HepG2 (cell line): Measurements from ENCODE around the gene LURAP1L. TPM values are rescaled to one million over a fixed set of nuclear protein-coding genes. Genes with fewer than 3 reads are reported as not detected.

Source experiments
- ARNTL ChIP-seq: sonication (generic); formaldehyde crosslinking; IDR thresholded peaks from 2 replicates; pipeline ENCODE4 v1.4.0; 2020; ENCODE audit warnings: mild to moderate bottlenecking, missing genetic modification reagents
- FOSL2 ChIP-seq: sonication (generic); formaldehyde crosslinking; IDR thresholded peaks from 2 replicates; pipeline ENCODE4 v1.4.0; 2020; ENCODE audit warnings: missing genetic modification reagents
- PHF21A ChIP-seq: sonication (generic); formaldehyde crosslinking; IDR thresholded peaks from 2 replicates; pipeline ENCODE4 v1.5.0; 2020; ENCODE audit warnings: mild to moderate bottlenecking, missing genetic modification reagents
- PLRG1 ChIP-seq: fragments of 450-650 bp; conservative IDR thresholded peaks from 2 replicates; pipeline ENCODE4 v1.6.1; 2016
- ZNF329 ChIP-seq: sonication (generic); formaldehyde crosslinking; IDR thresholded peaks from 2 replicates; pipeline ENCODE4 v1.9.0; 2021; ENCODE audit warnings: low read depth, mild to moderate bottlenecking, missing genetic modification reagents
- ZNF83 ChIP-seq: sonication (generic); formaldehyde crosslinking; IDR thresholded peaks from 2 replicates; pipeline ENCODE4 v1.4.0; 2020; ENCODE audit warnings: missing genetic modification reagents, mild to moderate bottlenecking, borderline replicate concordance
- polyA plus RNA-seq, 8 experiments: library from polyadenylated mRNA; depleted of rRNA in 3 of 8; stranded (reverse) in 7 of 8; unstranded in 1 of 8; fragments of >200 nt; fragmentation: Illumina TruSeq in 4 of 8; extraction: Trizol in 4 of 8; gene quantifications; 2 replicates each; pipeline versions ENCODE4 v1.2.1 to v1.2.3, GENCODE V29; 2011 to 2016; ENCODE audit warnings: low read depth in 4 of 8, missing spikeins in 1 of 8, mixed read lengths in 1 of 8; ENCODE audit not compliant: insufficient read depth in 1 of 8
- total RNA-seq, 5 experiments: library from RNA; depleted of rRNA; stranded (reverse); fragments of >200 nt; fragmentation: Illumina TruSeq; extraction: Trizol; gene quantifications; 2 replicates each; pipeline ENCODE4 v1.2.3, GENCODE V29; 2016; ENCODE audit warnings: low read depth in 1 of 5
- TF ChIP-seq, protein P1 (sequence below): sonication (generic); formaldehyde crosslinking; IDR thresholded peaks from 2 replicates; pipeline ENCODE4 v1.8.0; 2022; ENCODE audit warnings: mild to moderate bottlenecking, missing genetic modification reagents, moderate library complexity
- TF ChIP-seq, protein P2 (sequence below): sonication (generic); formaldehyde crosslinking; IDR thresholded peaks from 2 replicates; pipeline ENCODE4 v1.4.0; 2020; ENCODE audit warnings: missing genetic modification reagents
- TF ChIP-seq, protein P3 (sequence below): sonication (generic); formaldehyde crosslinking; IDR thresholded peaks from 2 replicates; pipeline ENCODE4 v1.4.0; 2020; ENCODE audit warnings: missing genetic modification reagents

LURAP1L gene
- total and polyA plus RNA-seq, 2 of the 13 experiments (the other 11 are each of a cell fraction or from before 2014, with no cell fraction given), result 6.7 to 16.6 TPM

DNA sequence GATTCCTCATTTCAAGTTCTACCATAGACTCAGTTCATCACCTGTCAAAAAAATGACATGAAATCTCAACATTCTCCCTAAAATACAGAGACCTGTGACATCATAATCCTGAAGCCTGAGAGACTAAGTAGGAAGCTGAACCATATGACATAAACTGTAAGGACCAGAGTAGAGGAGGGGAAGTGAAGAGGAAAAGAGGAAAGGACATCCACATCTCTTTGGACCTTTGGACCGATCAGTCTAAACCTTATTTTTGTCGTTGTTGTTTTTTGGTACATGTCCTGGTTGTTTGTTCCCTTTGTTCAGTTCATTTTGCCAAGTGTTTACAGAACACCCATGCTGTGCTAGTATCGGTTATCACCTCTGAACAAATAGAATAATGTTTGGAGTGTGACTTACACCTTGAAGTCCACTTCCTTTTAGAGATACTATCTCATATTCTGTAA, 41.9 kb downstream of the LURAP1L start (continued):
- TF ChIP-seq, protein P1, sequence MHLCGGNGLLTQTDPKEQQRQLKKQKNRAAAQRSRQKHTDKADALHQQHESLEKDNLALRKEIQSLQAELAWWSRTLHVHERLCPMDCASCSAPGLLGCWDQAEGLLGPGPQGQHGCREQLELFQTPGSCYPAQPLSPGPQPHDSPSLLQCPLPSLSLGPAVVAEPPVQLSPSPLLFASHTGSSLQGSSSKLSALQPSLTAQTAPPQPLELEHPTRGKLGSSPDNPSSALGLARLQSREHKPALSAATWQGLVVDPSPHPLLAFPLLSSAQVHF (CRISPR knock-in tag), result no peak
- no peak for TF ChIP-seq ZNF329 (CRISPR knock-in tag)
- TF ChIP-seq ARNTL (CRISPR knock-in tag), result 0 out of 2 replicates have a peak, but pooled peaks have one; percentile 31
- peak; percentile 79 for TF ChIP-seq FOSL2 (CRISPR knock-in tag)
- TF ChIP-seq, protein P2, sequence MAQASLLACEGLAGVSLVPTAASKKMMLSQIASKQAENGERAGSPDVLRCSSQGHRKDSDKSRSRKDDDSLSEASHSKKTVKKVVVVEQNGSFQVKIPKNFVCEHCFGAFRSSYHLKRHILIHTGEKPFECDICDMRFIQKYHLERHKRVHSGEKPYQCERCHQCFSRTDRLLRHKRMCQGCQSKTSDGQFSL (CRISPR knock-in tag), result no peak
- no peak for TF ChIP-seq ZNF83 (CRISPR knock-in tag)
- no peak for TF ChIP-seq PLRG1
- TF ChIP-seq, protein P3, sequence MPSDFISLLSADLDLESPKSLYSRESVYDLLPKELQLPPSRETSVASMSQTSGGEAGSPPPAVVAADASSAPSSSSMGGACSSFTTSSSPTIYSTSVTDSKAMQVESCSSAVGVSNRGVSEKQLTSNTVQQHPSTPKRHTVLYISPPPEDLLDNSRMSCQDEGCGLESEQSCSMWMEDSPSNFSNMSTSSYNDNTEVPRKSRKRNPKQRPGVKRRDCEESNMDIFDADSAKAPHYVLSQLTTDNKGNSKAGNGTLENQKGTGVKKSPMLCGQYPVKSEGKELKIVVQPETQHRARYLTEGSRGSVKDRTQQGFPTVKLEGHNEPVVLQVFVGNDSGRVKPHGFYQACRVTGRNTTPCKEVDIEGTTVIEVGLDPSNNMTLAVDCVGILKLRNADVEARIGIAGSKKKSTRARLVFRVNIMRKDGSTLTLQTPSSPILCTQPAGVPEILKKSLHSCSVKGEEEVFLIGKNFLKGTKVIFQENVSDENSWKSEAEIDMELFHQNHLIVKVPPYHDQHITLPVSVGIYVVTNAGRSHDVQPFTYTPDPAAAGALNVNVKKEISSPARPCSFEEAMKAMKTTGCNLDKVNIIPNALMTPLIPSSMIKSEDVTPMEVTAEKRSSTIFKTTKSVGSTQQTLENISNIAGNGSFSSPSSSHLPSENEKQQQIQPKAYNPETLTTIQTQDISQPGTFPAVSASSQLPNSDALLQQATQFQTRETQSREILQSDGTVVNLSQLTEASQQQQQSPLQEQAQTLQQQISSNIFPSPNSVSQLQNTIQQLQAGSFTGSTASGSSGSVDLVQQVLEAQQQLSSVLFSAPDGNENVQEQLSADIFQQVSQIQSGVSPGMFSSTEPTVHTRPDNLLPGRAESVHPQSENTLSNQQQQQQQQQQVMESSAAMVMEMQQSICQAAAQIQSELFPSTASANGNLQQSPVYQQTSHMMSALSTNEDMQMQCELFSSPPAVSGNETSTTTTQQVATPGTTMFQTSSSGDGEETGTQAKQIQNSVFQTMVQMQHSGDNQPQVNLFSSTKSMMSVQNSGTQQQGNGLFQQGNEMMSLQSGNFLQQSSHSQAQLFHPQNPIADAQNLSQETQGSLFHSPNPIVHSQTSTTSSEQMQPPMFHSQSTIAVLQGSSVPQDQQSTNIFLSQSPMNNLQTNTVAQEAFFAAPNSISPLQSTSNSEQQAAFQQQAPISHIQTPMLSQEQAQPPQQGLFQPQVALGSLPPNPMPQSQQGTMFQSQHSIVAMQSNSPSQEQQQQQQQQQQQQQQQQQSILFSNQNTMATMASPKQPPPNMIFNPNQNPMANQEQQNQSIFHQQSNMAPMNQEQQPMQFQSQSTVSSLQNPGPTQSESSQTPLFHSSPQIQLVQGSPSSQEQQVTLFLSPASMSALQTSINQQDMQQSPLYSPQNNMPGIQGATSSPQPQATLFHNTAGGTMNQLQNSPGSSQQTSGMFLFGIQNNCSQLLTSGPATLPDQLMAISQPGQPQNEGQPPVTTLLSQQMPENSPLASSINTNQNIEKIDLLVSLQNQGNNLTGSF (CRISPR knock-in tag), result no peak
- no peak for TF ChIP-seq PHF21A (CRISPR knock-in tag)
